Skin epidermis (tissue), 12 donors: Measurements from ENCODE around the gene PRKCH.
A peak's percentile ranks its signal among the peaks of the same experiment; 100 is the strongest.
"Not testable (repeated sequence)": the region's sequence is repeated elsewhere in the genome, so short reads cannot be mapped to it uniquely, and the experiment has no call there.

Experiments
- H3K27ac ChIP-seq, 21 experiments: fragments of 200-600 bp; sonication (generic) in 11 of 21; one replicate each; pipeline ENCODE4 v1.5.0; 2020; ENCODE audit warnings: mild to moderate bottlenecking in 3 of 21, inconsistent platforms in 2 of 21, moderate library complexity in 2 of 21
- H3K4me3 ChIP-seq, 7 experiments: fragments of 200-600 bp; sonication (generic) in 2 of 7; one replicate each; pipeline ENCODE4 v1.5.0; 2020; ENCODE audit warnings: inconsistent platforms in 2 of 7, mild to moderate bottlenecking in 2 of 7, moderate library complexity in 1 of 7

Gene PRKCH

DNA sequence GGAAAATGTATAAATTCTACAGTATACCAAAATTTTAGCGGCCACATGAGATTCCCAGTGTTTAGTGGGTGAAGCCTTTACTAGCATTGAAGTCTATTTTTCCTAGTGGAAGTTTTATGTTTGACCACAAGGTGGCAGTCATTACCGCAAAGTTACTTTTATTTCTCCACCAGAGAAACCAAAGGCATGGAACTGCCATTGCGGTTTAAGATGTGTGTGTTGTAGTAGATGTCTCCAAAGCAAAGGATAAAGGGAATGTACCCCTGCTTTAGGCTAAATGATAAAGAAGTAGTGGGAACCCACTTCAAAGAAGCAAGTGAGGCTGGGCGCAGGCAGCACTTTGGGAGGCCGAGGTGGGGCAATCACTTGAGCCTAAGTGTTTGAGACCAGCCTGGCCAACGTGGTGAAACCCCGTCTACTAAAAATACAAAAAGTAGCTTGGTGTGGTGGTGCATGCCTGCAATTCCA is 140.5 kb downstream of the PRKCH start:
- H3K4me3 ChIP-seq = no peak overlapping the region
- peak overlapping the region in 3 of 21 experiments; percentile 25 to 47 (median 39) for H3K27ac ChIP-seq

GRCh38 chr14:61462566-61463193 is 141.3 kb downstream of the PRKCH start:
- H3K27ac ChIP-seq = peak overlapping the region in 3 of 21 experiments; percentile 0 to 29 (median 25)
- no peak overlapping the region for H3K4me3 ChIP-seq

- H3K27ac ChIP-seq = no peak overlapping the region
- H3K4me3 ChIP-seq = no peak overlapping the region
These were observed 142.4 kb downstream of the PRKCH start for GRCh38 chr14:61463664-61464285.

DNA sequence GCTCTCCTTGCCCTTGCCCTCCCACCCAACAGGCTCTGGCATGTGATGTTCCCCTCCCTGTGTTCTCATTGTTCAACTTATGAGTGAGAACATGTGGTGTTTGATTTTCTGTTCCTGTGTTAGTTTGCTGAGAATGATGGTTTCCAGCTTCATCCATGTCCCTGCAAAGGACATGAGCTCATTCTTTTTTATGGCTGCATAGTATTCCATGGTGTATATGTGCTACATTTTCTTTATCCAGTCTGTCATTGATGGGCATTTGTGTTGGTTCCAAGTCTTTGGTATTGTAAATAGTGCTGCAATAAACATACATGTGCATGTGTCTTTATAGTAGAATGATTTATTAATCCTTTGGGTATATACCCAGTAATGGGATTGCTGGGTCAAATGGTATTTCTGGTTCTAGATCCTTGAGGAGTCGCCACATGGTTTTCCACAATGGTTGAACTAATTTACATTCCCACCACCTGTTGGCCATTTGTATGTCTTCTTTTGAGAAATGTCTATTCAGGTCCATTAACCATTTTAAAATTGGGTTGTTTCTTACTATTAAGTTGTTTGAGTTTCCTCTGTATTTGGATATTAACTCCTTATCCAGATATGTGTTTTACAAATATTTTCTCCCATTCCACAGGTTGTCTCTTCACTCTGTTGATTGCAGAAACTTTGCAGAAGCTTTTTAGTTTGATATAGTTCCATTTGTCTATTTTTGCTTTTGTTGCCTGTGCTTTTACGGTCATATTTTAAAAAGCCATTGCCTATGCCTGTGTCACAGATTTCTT is 143.4 kb downstream of the PRKCH start:
- not testable (repeated sequence) for H3K27ac ChIP-seq, H3K4me3 ChIP-seq

DNA sequence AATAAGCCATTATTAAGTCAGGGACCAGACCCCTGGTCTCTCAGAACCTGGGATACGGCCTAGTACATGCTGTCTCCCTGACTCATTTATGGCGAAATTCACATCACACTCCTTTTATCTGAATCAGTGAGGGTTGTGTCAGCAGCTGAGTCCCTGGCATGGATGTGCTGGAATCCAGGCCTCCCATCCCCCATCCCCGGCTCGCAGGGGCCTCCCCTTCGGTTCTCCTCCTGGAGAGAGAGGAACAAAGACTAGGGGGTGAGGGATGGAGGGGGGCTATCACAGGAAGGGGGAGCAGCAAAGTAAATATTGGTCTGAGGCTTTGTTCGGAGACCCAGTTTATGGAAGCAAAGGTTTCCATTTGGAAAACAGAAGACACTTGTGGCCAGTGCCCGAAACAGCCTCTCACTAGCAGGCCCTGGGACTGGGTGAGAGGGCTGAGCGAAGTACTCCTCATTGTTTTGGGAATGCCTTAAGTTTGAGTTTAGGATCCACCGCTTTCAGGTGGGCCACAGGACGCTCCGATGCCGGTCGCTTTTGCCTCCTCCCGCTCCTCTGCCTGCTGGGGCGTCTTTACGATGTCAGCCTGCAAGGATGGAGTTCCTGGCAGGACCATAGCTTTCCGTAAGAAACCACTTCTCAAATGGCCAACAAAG is 145.0 kb downstream of the PRKCH start:
- H3K27ac ChIP-seq = peak overlapping the region in 8 of 21 experiments; percentile 8 to 55 (median 31)

GRCh38 chr14:61466905-61467280 is 145.5 kb downstream of the PRKCH start:
- Histone ChIP-seq H3K4me3 (no peak overlapping the region), H3K27ac (peak overlapping the region in 6 of 21 experiments; percentile 8 to 55 (median 38))

More for the DNA sequence above, 145.0 kb downstream of the PRKCH start:
- no peak overlapping the region for H3K4me3 ChIP-seq

DNA sequence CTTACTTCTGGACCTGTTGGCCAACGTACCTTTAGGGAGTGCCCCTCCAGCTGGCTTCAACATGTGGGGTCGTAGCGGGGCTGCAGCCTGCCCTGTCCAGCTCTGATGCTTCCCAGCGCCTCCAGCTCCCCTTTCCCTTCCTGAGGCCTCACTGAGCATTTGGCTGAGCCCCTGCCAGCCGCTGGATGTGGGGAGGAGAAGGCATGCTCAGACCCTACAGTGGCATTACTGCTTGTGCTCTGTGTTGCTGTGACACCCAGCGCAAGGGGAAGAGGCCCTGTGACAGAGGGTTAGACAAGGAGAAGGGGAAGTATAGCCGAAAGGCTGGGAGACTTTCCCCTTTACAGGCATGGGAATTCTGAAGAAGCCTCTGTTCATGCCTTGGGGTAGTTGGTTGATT is 145.9 kb downstream of the PRKCH start:
- H3K27ac ChIP-seq = peak overlapping the region in 4 of 21 experiments; percentile 26 to 60 (median 50)
- H3K4me3 ChIP-seq = no peak overlapping the region

DNA sequence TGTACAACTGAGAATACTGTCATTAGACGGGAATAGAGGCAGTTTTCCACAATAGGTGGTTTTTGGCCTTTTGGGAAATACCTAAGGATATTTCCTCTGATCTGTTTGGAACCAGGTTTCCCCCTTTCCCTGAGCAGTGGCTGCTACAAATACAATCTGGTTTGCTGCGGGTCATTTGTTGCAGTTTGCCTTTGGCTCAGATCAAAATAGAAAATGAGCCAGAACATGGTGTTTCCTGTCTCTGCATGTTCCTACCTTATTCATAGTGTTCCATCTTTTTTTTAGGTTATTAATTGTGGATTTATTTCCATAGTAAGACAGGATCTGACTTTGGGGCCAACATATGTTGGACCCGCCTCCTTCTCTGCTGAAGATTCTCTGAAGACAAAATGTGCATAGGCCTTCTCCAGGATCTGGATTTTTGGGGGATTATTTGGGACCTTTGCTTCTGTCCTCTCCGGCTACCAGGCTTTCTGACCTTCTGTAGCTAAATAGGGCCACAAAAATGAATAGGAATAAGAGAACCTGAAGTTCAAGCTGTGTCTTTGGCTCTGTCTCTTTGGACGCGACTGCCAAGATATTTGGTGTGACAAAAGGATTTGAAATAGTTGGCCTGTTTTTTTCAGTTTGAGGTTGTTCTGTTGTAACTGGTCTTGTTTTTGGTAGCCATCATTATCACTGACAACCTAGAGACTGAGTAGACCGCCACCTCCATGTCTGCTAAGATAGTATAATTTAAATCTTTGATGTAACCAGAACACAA is 146.9 kb downstream of the PRKCH start:
- Histone ChIP-seq H3K4me3 (no peak overlapping the region), H3K27ac (peak overlapping the region in 5 of 21 experiments; percentile 15 to 46 (median 35))

- no peak overlapping the region for H3K4me3 ChIP-seq
- H3K27ac ChIP-seq = peak overlapping the region in 7 of 21 experiments; percentile 0 to 83 (median 55)
These were observed 148.4 kb downstream of the PRKCH start for GRCh38 chr14:61469781-61470180.

- peak overlapping the region in 14 of 21 experiments; percentile 18 to 85 (median 68) for H3K27ac ChIP-seq
- H3K4me3 ChIP-seq = no peak overlapping the region
These were observed 149.0 kb downstream of the PRKCH start for GRCh38 chr14:61470261-61470960.

- H3K4me3 ChIP-seq = no peak overlapping the region
- H3K27ac ChIP-seq = peak overlapping the region in 16 of 21 experiments; percentile 24 to 85 (median 64)
These were observed 149.5 kb downstream of the PRKCH start for GRCh38 chr14:61470961-61471293.

- Histone ChIP-seq H3K27ac (peak overlapping the region in 18 of 21 experiments; percentile 36 to 85 (median 63)), H3K4me3 (peak overlapping the region in 5 of 7 experiments; percentile 2 to 31 (median 14))
These were observed 150.1 kb downstream of the PRKCH start for GRCh38 chr14:61471297-61472005.

DNA sequence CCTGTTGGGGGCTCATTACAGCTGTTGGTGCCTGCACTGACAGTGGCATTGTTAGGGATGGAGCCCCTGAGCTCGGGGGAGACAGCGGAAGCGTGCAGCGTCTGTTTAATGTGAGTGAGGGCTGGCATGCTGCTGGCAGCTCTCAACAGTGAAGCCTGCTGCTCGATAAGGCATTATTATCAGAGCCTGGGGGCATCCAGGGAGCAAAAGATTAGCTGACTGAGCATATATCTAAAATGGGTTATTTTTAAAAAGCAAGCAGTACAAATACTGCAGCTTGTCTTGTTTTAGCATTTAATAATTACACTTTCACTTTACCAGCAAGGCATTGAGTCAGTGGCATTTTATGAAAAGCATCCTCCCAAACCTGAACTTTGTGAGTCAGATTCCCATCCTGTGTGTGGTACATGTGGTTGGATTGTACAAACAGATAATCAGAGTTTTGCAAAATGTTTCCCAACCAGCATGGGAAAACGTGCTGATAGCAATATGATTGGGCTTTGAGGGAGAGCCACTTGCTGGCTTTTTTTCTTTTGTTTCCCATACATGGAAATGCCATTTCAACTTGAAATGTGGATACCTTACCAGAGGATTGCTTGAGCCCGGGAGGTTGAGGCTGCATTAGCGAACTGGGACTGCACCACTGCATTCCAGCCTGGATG is 150.8 kb downstream of the PRKCH start:
- peak overlapping the region in 5 of 7 experiments; percentile 2 to 31 (median 14) for H3K4me3 ChIP-seq
- peak overlapping the region in 19 of 21 experiments; percentile 22 to 85 (median 62) for H3K27ac ChIP-seq

DNA sequence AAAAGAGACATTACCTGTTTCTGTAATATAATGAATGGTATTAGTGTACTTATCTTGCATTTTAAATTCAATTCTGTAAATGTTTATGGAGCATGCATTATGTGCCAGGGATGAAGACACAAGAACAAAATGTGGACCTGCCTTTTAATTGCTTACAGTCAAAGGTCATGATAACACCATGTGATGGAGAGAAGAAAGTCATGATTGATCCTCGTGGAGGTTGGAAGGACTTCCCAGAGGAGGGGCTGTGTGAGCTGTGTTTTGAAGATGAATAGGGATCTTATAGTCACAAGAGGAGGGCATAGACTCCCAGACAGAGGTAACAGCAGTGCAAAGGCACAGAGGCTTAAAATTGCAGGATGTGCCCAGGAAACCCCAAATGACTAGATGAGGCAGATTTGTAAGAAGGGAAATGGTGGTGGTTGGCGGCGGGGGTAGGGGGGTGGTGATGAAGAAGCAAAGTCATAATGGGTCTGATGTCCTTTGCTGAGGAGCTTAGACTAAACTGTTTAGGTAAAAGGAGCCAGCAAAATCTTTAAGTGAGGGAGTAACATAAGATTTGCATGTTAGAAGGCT is 151.5 kb downstream of the PRKCH start:
- H3K4me3 ChIP-seq = no peak overlapping the region
- H3K27ac ChIP-seq = peak overlapping the region in 15 of 21 experiments; percentile 22 to 85 (median 64)

GRCh38 chr14:61474015-61474414 is 152.6 kb downstream of the PRKCH start:
- Histone ChIP-seq H3K27ac (peak overlapping the region in 9 of 21 experiments; percentile 15 to 94 (median 41)), H3K4me3 (no peak overlapping the region)

- Histone ChIP-seq H3K27ac (peak overlapping the region in 8 of 21 experiments; percentile 3 to 94 (median 70)), H3K4me3 (no peak overlapping the region)
These were observed 153.3 kb downstream of the PRKCH start for GRCh38 chr14:61474701-61475100.

- Histone ChIP-seq H3K4me3 (no peak overlapping the region), H3K27ac (peak overlapping the region in 16 of 21 experiments; percentile 70 to 94 (median 82))
These were observed 153.9 kb downstream of the PRKCH start for GRCh38 chr14:61475316-61475715.
